Mammary epithelial cell (primary cell): ENCODE data around the gene SLC26A6.

Experiments
- EZH2 ChIP-seq: IDR thresholded peaks from 2 replicates; pipeline ENCODE4 v1.6.1; 2012; ENCODE audit warnings: low read length, inconsistent platforms, borderline replicate concordance
- TF ChIP-seq, protein P1 (sequence below), 2 donors: IDR thresholded peaks in 1 of 2; conservative IDR thresholded peaks in 1 of 2; 2 replicates each; pipeline ENCODE4 v1.5.1; 2011 to 2012; ENCODE audit warnings: inconsistent platforms in 2 of 2, low read length in 2 of 2, mild to moderate bottlenecking in 2 of 2, control low read depth in 1 of 2, low read depth in 1 of 2; ENCODE audit not compliant: insufficient read depth in 1 of 2; ENCODE audit errors: extremely low read depth in 1 of 2

- TF ChIP-seq, protein P1, sequence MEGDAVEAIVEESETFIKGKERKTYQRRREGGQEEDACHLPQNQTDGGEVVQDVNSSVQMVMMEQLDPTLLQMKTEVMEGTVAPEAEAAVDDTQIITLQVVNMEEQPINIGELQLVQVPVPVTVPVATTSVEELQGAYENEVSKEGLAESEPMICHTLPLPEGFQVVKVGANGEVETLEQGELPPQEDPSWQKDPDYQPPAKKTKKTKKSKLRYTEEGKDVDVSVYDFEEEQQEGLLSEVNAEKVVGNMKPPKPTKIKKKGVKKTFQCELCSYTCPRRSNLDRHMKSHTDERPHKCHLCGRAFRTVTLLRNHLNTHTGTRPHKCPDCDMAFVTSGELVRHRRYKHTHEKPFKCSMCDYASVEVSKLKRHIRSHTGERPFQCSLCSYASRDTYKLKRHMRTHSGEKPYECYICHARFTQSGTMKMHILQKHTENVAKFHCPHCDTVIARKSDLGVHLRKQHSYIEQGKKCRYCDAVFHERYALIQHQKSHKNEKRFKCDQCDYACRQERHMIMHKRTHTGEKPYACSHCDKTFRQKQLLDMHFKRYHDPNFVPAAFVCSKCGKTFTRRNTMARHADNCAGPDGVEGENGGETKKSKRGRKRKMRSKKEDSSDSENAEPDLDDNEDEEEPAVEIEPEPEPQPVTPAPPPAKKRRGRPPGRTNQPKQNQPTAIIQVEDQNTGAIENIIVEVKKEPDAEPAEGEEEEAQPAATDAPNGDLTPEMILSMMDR (conservative IDR thresholded peaks at IDR 0.05 in 1 of 2, IDR thresholded peaks at IDR 0.05 in 1 of 2; ENCODE audit: extremely low read depth in 1 of 2, insufficient read depth in 1 of 2, low read depth in 1 of 2, low read length in 2 of 2): no peak
- TF ChIP-seq EZH2: no peak
These were observed 1.5 kb downstream of the SLC26A6 start for GRCh38 chr3:48633743-48634142.
